CD4-positive, alpha-beta T cell treated with Interleukin-4 for 1 hour (primary cell): ENCODE results near the gene WWOX.
"Not testable (repeated sequence)": the region's sequence is repeated elsewhere in the genome, so short reads cannot be mapped to it uniquely, and the experiment has no call there.

ENCODE experiments used
- DNase-seq, 2 donors: peaks; one replicate each; pipeline ENCODE4 v3.0.0-alpha.2; 2020 to 2022

WWOX gene

DNA sequence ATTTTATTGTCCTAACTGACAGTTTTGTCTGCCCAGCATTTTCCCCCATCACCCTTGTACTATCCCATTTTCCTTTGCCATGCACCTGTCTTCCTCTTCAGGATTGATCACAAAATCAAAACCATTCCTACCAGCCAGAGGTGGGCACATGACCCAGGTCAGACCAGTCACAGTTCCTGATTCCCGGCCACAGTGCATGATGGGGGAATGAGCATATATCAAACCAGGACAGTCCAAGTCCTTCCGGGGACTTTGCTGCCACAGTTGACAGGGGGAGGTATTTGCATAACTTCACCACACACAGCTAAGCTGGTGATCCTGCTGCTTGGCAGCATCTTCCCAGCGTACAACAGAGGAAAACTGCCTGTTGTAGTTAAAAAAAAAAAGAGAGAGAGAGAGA, 493.9 kb downstream of the WWOX start:
- DNase-seq = no peak

DNA sequence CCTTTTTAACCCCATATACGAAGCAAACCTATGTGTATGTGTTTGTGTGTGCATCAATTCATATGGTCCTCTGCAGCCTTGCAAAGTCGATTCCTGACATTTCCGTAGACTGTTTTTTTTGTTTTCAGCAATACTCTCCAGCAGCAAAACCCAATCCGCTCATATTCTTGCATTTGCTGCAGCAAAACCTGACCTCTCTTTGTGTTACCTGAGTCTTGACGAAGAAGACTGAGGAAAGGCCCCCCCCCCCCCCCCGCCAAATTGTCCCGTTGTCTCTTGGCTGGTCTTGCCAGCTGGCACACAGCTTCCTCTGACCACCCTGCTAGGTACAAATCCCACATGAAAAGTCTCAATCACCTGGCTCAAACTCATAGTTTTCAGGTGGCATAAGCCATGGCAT, 494.7 kb downstream of the WWOX start:
- no peak for DNase-seq

DNA sequence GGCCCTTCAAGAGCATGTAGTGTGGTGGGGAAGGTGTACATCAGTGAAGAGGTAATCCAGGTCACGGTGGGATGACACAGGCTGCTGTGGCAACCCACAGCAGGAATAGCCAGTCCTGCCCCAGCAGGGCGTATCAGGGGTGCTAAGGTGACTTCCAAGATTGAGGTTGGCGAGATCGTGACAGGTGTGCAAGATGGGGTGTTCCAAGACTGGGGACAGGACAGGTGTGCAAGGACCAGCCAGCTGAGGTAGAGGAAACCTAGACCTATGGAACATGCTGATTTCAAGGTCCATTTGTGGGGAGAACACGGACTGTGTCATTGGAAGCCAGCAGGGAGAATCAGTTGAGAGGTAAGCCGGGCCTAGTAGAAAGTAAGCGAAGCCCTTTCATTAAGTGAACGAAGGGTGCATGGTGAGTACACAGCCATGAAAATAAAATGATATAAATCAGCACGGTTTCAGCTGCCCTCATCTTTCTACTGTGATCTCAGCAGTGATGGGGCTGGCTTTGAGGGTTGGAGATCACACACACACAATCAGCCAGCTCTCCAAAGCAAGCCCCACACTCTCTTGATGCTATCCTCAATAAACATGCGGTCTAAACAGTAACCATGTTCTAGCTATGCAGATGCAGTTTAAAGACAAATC, 497.0 kb downstream of the WWOX start:
- no peak for DNase-seq

GRCh38 chr16:78596996-78597422, 497.6 kb downstream of the WWOX start:
- no peak for DNase-seq

DNA sequence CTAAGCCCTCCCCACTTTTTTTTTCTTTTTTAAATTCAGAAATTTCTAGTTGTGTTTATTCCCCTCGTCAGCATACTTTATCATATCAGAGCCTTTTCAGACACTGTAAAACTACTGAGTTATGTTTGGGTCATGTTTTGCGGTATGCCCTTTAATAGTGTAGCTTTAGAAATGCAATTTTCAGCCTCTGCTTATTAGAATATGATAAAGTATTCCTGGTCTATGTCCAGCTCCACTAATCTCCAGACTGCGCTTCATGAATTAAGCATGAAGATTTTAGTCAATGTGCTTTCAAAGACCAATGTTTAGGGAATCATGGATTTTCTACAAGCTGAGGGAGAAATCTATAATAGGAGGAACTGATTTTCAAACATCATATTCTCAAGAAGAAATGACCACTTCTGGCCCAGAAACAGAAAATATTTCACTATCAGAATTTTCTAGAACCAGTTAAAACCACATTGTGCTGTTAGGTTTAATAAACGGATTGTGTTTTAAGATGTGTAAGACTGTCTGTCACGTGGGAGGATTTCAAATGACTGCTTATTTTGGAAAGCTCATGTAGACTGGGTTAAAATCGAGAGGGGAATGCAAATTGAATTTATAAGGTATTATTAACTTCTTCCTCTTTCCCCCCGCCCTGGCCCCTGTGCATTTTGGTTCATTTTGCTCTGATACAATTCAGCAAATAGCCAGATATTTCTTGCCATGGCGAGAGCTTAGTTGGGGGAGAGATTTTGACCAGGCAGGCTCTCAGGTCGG, 498.5 kb downstream of the WWOX start:
- DNase-seq = no peak

DNA sequence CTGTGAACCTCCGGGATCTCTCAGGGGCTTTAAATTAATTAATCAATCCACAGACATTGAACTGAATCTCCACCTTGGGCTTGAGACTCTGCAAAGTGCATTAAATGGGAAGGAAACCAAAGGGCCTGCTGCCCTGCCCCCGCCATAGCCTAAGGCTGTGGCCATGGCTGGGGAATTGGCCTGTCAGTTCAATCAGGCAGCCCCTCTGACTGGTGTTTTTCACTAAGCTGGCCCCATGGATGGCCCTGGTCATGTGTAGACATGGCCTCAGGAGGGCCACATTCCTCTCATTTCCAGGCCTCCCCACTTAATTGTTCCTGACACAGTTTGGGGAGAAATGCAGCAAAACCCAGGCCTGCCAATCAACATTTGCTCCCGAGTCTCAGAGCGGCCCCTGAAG, 499.8 kb downstream of the WWOX start:
- no peak for DNase-seq

GRCh38 chr16:78604423-78605062, 505.1 kb downstream of the WWOX start:
- DNase-seq = not testable (repeated sequence)

DNA sequence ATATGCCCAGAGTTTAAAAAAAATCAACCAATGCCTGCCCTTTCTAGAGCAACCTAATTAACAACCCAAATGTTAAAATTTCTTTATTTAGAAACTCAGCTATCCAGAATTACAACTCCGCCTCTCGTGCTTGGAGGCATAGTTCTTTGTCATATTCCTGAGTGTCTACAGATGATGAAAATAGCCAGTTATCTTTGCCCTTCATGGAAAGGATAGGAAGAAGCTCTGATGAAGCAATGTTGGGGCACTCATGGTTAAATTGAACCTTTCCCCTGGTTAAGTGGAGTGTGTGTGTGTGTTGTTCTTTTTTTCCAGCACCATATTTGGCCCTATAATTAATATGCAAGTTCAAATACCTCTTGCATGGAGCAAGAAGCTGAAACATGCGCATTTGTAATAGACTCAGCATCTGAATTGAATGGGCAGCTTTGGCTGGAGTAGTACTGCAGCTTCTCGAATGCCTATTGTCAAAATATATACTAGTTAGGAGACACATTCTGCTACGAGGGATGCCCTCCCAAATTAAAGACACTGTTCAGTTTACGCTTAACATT, 506.2 kb downstream of the WWOX start:
- no peak for DNase-seq

DNA sequence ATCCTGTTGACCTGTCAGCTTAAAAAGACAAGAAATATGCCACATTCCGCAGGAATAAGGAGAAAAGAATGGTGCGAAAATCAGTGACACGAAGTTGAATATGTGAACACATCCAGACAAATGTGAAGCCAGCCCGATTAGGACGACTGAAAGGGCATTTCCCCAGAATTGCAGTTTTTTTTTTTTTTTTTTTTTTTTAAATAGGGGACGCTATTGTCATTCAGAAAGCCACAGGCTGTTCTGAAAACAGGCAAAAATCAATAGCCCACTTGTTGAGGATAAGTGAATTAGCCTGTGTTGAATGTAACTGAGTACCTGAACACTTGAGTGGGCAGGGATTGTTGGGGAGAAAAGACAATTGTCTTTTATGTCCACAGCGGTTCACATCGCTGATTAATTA, 507.1 kb downstream of the WWOX start:
- DNase-seq = no peak

GRCh38 chr16:78607022-78607421, 507.6 kb downstream of the WWOX start:
- DNase-seq = no peak

GRCh38 chr16:78607465-78607864, 508.0 kb downstream of the WWOX start:
- no peak for DNase-seq

- DNase-seq = no peak
Measured at GRCh38 chr16:78608305-78608776, 508.9 kb downstream of the WWOX start.

GRCh38 chr16:78609402-78610274, 510.2 kb downstream of the WWOX start:
- DNase-seq = no peak

DNA sequence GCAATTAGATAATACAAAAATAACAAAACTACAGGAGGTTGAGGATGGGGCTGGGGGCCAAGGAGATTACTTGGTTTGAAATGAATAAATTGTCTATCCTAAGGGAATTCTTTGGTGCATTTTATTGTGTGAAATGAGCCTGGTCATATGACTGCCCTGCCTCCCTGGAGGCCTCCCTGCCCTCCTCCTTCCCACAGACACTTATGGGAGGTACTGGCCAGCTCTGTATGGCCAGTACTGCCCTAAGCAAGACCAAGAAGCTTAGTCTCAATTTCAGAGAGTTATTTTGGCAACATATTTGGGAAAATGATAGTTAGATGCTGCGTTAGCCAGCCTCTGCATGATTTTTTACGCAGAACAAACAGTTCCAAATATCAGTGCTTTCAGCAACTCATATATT, 511.9 kb downstream of the WWOX start:
- no peak for DNase-seq

GRCh38 chr16:78619811-78620210, 520.4 kb downstream of the WWOX start:
- DNase-seq = no peak

GRCh38 chr16:78620291-78620690, 520.8 kb downstream of the WWOX start:
- no peak for DNase-seq

DNA sequence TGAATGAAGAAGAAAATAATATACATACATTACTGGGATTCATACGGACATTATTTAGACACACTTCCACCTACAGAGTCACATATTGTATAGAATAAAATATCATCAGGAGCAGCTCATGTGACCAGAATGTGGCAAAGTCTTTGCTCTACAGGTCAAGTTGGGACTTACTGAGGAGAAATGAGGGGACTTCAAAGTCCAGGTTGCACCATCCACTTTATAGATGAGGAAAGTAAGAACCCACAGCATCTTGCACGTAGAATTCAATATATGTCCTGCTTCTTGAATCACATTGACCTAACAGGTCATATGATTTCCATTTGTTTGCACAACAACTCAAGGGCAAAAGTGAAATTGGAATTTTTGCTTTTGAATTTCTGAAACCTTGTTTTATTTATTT, 524.3 kb downstream of the WWOX start:
- no peak for DNase-seq

GRCh38 chr16:78624366-78624765, 524.9 kb downstream of the WWOX start:
- no peak for DNase-seq

DNA sequence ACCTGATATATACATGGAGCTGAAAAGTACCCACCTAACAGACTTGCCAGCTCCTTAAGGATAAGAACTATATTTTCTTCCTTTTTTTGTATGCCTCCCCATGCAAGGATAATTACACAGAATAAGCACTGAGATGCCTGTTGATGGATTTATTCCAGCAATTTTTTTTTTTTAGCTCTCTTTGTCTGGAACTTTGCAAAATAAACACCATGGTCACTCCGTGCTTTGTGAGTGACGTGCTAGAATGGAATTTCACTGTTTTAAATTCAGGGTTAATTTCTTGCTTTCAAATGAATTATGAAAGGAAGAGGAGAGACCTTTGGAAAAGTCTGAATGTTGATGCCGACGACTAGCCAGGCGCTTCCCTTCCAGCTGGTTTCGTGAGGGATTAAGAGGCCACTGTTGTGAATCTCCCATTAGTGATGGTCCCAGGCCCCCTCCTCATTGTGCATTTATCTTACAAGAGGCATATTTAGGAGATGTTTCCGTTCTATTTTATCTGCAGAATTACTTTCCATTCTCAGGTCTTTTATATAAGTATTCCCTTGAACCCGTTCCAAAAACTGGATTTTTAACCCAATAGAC, 529.1 kb downstream of the WWOX start:
- DNase-seq = no peak

- DNase-seq = no peak
Measured at GRCh38 chr16:78629173-78629572, 529.7 kb downstream of the WWOX start.

- no peak for DNase-seq
Measured at GRCh38 chr16:78630102-78630501, 530.6 kb downstream of the WWOX start.

DNA sequence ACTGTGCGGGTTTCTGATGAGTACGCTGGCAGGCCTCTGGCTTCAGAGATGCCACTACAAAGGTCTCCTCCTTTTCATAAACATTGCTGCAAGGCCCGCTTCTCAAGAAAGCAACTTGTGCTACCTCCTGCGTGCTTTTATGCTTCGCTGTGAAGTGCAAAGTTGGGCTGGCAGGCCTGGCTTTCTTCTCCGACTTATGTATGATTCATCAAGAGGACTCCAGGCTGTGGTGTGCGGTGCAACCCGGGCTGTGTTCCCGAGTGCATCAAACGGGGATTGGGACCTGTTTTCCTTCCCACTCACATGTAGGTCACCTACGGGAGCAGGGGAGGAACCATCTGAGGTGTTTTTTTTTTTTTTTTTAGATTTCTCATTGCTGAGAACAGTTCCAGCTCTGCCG, 534.1 kb downstream of the WWOX start:
- no peak for DNase-seq
